ENCODE data around the gene TM4SF5. TPM values are rescaled to one million over a fixed set of nuclear protein-coding genes. Genes with fewer than 3 reads are reported as not detected.

The TM4SF5 gene
- total RNA-seq, 1 experiment from 2014 or later, result not detected

DNA sequence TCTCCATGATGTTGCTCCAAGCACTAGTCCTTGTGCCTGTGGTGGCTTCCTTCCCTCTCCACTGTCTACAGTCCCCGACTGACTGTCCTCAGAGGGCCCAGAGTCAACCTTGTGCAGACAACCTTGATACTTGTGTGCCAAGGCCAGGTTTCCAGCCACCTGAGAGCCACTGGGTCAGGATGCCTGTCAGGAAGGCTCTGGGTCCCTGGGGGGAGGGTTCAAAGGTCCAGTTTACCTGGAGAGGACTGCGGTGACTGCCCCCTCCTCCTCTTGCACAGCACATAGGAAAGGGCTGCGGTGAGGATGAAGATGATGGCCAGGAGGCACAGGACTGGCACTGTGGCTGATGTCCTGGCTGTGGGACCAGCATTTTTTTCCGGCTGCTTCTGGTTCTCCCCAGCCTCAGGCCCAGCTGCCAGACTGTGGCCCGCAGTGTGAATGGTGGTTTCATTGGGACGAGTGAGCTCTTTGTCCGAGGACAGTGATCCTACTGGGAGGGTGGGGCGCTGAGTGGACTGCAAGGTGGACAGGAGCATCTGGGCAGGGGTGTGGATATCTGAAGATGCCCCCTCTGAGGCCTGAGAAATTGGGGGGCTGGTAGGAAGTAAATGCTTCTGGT, 36.7 kb upstream of the TM4SF5 start:
- DNase-seq (ENCODE audit: low read depth, low spot score) (no peak), ATAC-seq (no peak)
- Histone ChIP-seq H3K9me2 (ENCODE audit: insufficient read depth) (no peaks in the 10 kb centered on the region), H4K20me1 (ENCODE audit: insufficient read depth) (no peaks in the 10 kb centered on the region), H3K27me3 (ENCODE audit: insufficient read depth, low read length) (no peaks in the 10 kb centered on the region), H3K9me3 (ENCODE audit: control insufficient read depth in 1 of 2, insufficient read depth in 1 of 2, low read depth in 1 of 2, low read length in 2 of 2) (no peaks in the 10 kb centered on the region), H3K4me2 (ENCODE audit: low read length) (no peak overlapping the region), H3K79me2 (ENCODE audit: insufficient read depth, low read length) (no peaks in the 10 kb centered on the region; the same call in 1 of the 2 replicates), H2AFZ (ENCODE audit: low read depth, low read length, poor library complexity, severe bottlenecking) (no peak overlapping the region), H3K36me3 (ENCODE audit: control insufficient read depth in 1 of 2, insufficient read depth in 2 of 2, low read length in 2 of 2) (0 out of 4 replicates have a peak, but pooled peaks cover 0 to 2% of the 10 kb centered on the region in 2 experiments), H3K4me3 (replicated peaks in 1 of 2; ENCODE audit: low read depth in 1 of 2, low read length in 2 of 2) (no peak overlapping the region), H3K27ac (ENCODE audit: low read depth, low read length) (no peak overlapping the region), H3K9ac (ENCODE audit: low read length) (no peak overlapping the region), H3K4me1 (ENCODE audit: control insufficient read depth in 1 of 2, insufficient read depth in 2 of 2, low read length in 2 of 2) (peaks cover 12 to 36% of the 10 kb centered on the region in 2 experiments)
- BruUV-seq (replicated peaks), result no TSS peak
- TF ChIP-seq CEBPB (IDR thresholded peaks at IDR 0.05; ENCODE audit: low read depth), result no peak
- TF ChIP-seq, protein P1, sequence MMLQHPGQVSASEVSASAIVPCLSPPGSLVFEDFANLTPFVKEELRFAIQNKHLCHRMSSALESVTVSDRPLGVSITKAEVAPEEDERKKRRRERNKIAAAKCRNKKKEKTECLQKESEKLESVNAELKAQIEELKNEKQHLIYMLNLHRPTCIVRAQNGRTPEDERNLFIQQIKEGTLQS (IDR thresholded peaks at IDR 0.05), result no peak
- no peak for TF ChIP-seq YY1 (IDR thresholded peaks at IDR 0.05; ENCODE audit: extremely low read depth, insufficient replicate concordance, low read depth, low read length)
- TF ChIP-seq POLR2AphosphoS5 (IDR thresholded peaks at IDR 0.05; ENCODE audit: low read depth, low read length), result no peak
- no peak for TF ChIP-seq CTCF (IDR thresholded peaks at IDR 0.05 in 2 of 3, conservative IDR thresholded peaks at IDR 0.05 in 1 of 3; ENCODE audit: borderline replicate concordance in 1 of 3, insufficient read depth in 1 of 3, low read depth in 2 of 3, low read length in 2 of 3)
- TF ChIP-seq SP1 (IDR thresholded peaks at IDR 0.05; ENCODE audit: low read depth), result no peak
- TF ChIP-seq FOSL1 (IDR thresholded peaks at IDR 0.05; ENCODE audit: low read depth), result no peak
- TF ChIP-seq TCF7L2 (IDR thresholded peaks at IDR 0.05; ENCODE audit: borderline replicate concordance, extremely low read depth, insufficient read depth, insufficient read length), result no peak
- RAD21 ChIA-PET (ENCODE audit: low non-redundant PET in 1 of 2, low total read pairs in 2 of 2, uncharacterized antibody in 2 of 2, unreplicated experiment in 2 of 2), result no interaction called here
- CTCF ChIA-PET, result interaction anchor here (2.3 kb wide), 1 partner anchor 55 kb away, joined by 6 read pairs; the partner anchor contains the start of gene GLTPD2
- POLR2A ChIA-PET, result no interaction called here
- intact Hi-C loops (cut with micrococcal nuclease), result no loop called here
